HG02840 (cell line): ENCODE measurements around the gene TNS3.

Source experiments
- ATAC-seq: cut with Tn5 transposase; IDR thresholded peaks from one replicate; pipeline ENCODE4 v1.9.1; 2021; ENCODE audit warnings: mild to moderate bottlenecking, moderate library complexity, moderate number of reproducible peaks; ENCODE audit not compliant: unreplicated experiment, low FRiP score

TNS3 gene

DNA sequence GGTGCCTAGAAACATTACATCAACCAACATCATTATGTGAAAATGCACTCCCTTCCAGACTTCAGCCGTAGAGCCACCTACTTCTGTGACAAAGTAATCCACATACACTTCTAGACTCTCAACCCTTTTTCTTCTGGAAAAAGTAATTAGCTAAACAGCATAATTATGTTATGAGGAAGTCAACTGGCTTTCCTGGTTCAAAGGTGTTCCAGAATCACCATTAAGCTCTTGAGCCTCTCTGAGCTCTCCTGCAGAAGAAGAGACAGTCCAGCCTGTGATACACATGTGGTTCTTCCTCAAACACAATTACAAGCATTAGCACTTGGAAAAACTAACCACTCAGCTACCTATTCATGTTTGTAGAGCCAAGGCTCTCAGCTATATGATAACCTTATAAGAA, 52.5 kb downstream of the TNS3 start:
- no peak for ATAC-seq

DNA sequence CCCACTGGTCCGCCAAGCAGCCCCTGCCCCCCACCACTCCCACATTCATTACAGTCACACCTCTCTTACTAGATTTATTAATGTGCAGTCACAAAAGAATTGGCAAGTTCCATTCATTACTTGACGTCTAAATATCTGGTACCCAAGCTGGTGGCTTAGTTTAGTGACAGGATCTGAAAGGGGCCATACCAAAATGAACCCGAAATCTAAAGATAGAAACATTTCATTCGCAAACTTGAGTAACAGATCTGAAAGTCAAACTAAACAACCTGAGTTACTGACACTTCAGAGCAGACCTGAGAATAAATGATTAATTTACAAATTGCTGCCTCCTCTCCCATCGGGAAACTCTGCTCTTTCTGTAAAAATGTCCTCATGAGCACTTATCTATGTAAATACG, 53.4 kb downstream of the TNS3 start:
- ATAC-seq: no peak

DNA sequence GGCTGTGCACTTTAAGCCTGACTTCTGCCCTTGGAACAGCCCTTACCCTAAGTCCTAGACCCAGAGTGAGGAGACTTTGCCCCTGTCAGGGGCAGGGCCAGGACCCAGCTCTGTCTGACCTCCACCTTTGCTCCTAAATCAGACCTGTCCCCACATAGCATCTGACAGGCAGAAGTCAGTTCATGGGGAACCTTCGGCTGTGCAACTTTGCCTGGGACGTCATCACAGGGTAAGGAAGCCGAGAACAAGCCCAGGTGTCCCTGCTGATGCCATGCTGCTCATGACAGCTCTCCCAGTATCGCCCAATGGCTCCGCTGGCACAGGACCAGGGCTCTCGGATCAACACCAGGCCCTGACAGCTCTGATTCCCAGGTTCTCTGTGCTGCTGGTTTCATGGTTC, 55.4 kb downstream of the TNS3 start:
- no peak for ATAC-seq

DNA sequence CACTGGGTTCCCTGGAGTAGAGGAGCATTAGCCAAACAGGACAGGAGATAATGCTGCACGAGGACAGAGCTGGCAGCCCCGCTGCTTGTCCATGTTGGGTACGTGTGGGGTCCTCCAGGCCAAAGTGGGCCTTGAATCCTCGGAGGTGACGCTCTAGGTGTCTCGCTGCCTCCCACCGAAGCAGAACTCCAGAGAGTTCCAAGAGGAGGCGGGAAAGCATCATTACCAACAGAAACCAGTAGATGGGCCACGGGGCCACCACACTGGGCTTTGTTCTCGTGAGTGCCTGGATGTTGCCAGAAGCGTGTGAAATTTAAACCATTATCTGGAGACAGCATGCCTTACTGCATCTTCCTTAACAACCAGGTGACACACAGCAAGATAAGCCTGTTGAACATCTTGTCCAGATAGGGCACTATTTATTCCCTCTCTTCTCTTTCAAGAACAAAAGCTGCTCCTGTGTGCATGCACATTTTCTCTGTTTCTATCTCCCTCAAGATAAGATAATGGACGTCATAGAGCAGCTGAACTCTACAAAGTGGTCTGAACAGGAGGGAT, 56.8 kb downstream of the TNS3 start:
- no peak for ATAC-seq

DNA sequence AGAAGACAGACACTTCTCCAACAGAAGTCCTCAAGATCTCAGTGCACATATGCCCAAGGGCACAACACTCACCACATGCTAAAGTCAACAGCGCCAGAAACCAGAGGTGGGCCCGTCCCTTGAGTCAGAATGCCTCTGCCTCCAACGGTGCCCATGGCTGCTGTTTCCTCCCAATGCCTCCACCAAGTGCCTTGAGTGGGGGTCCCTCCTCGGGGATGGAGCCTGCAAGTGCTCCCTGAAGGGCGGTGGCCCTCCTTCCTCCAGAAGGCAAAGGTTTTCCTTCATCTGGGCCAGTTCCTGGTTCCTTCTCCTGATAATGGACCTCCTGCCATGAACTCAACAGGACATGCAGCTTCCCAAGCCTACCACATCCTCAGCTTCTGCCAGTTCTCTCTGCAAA, 58.5 kb downstream of the TNS3 start:
- no peak for ATAC-seq

DNA sequence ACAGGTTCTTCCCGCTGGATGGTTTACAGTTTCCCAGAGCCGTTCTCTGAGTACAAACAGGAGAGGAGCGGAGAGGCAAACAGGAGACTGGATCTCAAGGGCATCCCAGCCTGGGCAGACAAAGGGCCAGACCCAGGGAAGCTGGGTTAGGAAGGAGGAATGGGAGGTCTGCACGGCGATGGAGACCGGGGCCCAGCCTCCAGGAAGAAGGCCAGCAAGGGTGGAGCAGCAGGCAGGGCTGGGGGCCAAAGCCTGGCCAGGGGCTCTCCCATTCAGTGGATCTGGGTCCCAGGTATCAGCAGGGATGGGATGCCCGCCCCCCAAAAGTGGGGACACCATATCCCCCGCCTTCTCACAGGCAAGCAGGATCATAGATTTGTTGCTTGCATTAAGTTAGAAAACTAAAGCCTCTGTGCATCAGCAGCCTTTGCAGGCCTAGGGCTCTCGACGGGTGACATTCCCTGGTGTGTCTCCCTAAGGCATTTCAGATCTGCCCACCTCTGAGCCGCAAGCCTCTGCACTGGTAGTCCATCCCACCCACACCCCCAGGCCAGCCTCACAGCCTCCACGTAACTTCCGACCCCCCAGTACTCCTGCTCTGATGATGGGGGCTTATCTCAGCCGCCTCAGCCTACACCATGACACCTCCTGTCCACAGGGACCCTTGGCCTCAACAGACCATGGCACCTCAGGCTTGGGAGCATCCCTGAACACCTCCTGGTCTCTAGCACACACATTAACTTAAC, 59.9 kb downstream of the TNS3 start:
- ATAC-seq: no peak

DNA sequence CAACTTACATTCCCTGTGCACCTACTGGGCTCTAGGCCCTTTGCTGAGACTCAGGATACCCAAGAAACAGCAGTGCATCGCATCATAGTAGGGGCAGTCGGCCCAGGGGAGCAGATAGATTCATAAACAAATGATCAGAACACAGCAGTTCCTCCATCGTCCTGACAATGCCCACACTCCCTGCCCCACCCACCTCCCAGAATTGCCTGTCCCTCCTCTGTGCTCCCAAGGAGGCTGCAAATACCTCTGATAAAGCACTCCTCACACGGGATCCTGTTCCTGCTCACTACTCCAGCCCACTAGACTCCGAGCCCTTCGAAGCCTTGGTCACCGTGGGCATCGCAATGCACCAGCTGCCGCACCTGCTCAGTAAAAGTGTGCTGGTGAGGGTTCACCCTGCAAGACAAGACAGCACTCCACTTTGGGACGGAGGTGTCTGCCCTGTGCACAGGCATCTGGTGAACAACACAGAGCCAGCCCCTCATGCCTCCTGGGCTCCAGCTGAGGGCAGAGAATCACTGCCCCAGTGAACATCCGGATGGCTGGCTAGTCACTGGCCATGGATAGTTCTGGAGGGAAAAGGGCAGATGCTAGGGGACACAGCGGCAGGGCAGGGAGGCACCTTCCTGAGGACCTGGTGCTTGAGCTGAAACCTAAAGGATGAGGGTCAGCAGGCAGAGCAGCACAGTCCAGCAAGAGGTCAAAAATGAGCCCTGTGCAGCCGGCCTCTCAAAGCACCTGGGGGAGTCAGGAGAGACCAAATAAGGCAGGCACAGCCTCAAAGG, 60.7 kb downstream of the TNS3 start:
- ATAC-seq: no peak

DNA sequence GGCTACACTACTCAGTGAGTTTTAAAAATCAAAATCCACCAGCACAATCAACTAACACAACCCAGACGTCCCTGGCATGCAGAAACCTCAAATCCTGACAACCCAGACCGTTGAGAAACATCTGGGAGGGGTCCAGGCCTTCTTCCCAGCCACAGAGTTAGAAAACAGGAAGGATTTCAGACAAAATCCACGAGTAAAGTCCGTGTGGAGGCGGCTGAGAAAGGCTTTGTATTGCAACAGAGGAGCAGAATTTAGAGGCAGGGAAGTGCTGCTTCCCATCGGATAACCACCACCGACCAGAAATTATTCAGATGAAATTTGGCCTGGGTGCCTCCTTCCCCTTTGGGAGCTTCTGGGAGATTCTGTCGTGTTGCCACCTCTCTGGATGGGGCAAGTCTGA, 61.5 kb downstream of the TNS3 start:
- no peak for ATAC-seq

DNA sequence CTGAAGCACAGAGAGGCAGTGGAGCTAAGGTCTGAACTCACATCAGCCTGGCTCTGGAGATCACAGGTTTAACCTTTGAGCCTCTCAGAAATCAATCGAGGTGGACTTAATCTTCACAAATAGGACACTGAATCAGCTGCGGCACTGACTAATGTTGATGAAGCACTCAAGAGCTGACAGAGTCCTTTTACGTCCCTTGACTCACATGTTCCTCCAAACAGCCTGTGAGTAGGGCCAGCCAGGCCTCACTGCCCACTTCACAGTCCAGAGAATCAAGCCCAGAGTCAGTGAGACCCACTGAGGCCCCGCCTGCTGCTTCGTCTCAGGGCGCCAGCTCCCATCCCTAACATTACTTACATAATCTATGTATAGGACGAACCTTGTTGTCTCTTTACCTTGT, 63.1 kb downstream of the TNS3 start:
- ATAC-seq: no peak

DNA sequence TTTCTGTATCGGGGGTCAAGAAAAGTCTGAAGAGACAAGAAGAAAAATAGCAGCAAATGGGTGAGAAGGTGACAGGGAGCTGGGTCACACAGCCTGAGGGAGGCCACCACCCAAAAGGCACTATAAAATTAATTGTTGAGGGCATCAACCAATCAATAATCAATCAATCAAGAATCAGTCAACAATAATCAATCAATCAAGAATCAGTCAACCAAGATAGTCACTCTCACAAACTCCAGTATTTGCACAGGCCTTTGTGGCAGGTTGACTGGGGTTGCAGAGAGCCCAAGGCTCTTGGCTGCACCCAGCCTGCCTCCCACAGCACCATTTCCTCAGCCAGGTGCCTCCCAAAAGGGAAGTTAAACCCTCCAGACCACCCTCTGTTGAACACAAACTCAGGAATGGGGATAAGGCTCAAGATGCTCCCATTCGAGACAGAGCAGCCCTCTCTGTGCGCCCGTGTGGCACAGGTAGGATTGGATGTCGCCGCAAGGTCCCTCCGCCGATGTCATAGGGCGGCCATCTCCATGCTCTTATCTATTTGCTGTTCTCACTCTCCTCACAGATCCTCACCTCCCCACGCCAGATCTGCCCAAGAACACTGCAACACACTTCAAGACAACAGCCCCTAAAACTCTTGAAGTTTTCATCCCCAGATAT, 64.0 kb downstream of the TNS3 start:
- no peak for ATAC-seq

DNA sequence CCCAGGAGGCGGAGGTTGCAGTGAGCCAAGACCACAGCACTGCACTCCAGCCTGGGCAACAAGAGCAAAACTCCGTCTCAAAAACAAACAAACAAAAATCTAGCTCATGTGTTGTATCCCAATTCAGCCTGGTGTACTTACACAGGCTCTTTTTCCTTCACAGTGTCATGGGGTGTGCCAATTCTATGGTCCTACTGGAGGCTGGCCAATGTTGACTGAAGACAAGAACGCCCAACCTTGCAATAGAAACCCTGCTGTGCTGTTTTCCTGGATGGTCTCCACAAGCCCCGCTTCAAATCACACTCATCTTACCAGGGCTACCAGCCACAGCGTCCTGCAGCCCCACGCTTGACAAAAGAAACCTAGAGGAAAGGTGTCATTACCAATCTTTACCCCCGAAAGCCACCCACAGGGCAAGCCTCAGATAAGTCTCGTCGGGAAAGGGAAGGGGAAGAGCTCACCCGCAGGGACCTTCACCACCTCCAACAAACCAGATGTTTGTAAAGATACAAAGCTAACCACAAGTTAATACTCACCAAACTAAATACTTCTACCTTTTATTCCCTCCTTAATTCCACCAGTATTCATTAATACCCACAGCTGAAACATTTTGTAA, 64.8 kb downstream of the TNS3 start:
- ATAC-seq: no peak

DNA sequence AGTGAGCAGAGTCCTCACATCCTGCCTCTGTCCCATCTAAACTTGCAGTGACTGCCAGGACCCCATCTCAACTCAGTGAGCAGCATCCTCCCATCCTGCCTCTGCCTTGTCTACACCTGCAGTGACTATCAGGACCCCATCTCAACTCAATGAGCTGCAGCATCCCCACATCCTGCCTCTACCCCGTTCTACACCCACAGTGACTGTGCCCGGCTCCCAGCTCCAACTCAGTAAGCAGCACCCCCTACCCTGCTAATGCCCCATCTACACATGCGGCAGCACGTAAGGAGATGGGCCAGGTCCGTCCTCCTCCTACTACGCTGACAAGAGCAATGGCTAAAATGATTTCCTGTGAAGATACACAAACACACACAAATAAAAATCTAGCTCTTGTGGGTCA, 65.5 kb downstream of the TNS3 start:
- no peak for ATAC-seq

DNA sequence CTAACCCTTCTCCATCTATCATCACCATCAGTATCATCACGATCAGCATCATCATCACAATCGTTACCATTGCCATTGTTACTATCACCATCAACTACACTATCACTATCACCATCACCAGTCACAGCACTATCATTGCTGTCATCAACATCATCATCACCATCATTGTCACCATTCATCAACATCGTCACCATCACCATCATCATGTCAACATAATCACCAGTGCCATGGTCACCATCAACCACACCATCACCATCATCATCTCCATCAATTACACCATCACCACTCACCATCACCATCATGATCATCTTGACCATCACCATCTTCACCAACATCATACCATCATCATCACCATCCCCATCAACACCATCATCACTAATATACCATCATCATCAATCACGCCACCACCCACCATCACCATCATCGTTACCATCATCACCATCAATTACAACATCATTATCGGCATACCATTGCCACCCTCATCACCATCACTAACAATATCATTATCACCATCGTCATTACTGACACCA, 66.5 kb downstream of the TNS3 start:
- ATAC-seq: no peak

DNA sequence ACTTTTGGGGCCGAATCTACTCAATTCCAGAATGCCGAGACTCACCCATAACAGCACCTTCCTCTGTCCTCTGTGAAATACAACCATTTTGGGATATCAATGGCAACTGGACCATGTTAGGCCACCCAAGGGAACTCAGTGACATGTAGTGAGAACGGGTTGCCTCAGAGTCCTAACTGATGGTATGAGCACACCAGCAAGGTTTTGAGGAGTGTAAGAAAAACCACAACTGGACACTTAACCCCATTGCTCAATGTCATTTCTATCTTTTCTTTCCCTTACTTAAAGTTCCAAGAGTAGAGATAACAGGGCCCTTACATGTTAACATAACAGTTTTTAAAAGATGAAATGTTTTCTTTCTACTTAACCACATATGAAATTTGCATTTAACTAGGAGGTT, 67.1 kb downstream of the TNS3 start:
- no peak for ATAC-seq

DNA sequence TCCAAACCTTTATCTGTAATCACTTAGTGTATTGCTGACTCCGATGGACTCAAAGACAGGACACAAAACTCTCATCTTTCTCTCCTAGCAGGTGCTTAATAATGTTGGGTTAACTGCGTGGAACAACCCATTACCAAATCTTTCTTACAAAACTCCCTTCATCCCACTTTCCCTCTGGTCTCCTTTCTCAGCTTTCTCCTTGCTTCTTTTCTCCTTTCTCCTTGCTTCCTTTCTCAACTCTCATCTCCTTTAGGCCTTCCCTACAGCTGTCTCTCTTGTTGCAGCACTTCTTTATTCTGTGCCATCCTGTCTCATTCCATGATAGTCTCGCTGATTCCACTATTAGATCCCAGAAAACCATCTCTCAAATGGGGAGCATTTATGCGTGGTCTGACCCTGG, 67.5 kb downstream of the TNS3 start:
- ATAC-seq: no peak

DNA sequence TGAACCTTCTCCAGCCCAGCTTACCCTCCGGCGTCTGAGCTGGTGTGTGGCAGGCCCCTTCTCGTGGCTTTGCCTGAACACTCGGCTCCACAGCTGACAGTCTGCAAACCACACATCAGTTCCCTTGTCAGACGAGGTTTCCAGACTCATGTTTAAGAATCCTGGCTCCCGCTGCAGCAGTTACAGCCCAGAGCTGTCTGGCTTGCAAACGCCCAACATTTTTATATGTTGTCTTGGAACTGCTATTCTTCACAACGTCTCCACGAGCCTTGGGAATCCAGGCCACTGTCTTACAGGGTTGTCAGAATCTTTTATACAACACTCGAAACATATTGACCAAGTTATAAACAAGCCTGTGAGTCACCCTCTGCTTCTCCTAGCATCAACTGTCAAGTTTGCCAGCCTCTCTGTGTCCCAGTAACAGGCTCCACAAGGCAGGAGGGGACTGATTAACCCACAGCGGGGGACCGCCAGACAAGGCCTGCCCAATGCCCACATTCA, 68.1 kb downstream of the TNS3 start:
- no peak for ATAC-seq

DNA sequence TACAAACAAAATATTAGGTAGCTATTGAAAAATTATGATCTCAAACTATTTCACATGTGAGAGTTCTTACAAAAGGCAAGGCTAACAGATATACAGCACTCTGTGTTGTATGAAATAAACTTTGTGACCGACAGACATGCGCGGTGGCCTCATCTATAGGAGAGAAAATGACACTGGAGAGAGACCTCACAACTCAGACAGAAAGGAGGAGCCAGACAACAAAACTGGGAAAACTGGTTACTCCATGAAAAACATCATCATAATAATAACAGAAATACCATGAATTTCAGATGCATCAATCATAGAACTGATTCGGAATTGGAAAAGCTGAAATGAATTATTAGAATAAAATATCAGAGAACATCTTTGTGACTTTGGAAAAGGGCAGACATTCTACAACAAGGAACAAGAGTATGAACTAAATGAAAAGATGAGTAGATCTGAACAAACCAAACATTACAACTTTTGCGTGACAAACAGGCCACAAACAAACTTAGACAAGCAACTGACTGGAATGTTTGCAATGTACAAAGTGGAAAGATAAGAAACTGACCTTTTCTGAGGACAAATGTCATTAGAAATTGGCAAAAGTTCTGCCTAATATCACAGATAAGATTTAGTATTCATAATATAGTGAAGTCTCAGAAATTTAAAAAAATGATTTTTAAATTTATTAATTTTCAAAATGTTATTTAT, 69.3 kb downstream of the TNS3 start:
- ATAC-seq: no peak

DNA sequence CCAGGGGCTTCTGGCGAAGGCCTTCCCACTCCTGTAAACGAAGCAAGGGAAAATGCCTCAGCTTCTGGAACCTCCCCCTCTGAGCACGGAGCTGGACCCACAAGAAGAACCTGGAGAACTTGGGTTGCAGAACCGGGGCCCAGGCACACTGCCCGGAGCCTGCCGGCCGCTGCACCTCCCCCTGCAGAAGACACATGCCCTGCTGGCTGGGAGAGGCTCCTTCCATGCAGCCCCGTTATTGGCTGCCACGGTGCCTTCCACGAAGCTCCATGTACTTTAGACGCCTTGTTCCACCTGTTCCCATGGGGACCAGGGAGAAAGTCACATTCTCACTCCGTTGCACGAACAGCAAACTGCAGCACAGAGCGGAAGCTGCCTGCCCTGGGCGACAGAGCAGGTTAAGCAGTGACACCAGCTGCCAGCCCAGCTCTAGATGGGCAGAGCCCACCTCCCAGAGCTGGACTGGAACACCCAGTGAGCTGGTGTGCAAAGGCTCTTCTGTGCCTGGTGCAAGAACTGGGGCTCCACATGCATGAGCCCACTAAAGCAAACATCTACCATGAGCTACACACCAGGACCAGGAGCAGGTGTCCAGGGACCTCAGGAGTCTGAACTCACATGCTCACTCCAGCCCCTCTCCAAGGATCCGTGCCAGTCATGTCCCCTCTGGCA, 70.1 kb downstream of the TNS3 start:
- no peak for ATAC-seq

DNA sequence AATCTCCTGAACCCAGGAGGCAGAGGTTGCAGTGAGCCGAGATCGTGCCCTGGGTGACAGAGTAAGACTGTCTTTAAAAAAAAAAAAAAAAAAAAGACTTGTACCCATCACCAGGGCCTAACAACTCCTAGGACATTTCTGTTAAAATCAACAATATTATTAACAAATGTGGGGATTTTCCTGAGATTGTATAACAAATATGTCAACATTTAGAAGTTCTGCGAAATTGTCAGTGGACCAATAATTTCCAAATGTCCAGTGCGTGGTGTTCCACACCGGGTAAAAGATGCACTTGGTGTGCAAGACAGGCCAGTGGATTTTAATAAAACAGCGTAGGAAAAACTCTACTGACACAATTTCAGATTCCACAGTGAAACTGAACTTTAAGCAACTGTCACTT, 71.1 kb downstream of the TNS3 start:
- no peak for ATAC-seq
